Neural crest cell (in vitro differentiated cells): ENCODE data around the gene ZNF526. TPM values are rescaled to one million over a fixed set of nuclear protein-coding genes. Genes with fewer than 3 reads are reported as not detected.

ENCODE experiments used
- DNase-seq: peaks from one replicate; pipeline ENCODE4 v3.0.0; 2021; ENCODE audit warnings: low read depth, mixed read lengths, low spot score
- H3K27ac Mint-ChIP-seq: one replicate; pipeline ENCODE4 v1.8.0; 2021; ENCODE audit warnings: mild to moderate bottlenecking, mixed read lengths; ENCODE audit not compliant: unreplicated experiment
- H3K27me3 Mint-ChIP-seq: 2 replicates; pipeline ENCODE4 v1.8.0; 2021; ENCODE audit warnings: low read depth, mild to moderate bottlenecking, mixed read lengths
- H3K36me3 Mint-ChIP-seq: 2 replicates; pipeline ENCODE4 v1.8.0; 2021; ENCODE audit warnings: low read depth, mild to moderate bottlenecking, mixed read lengths
- H3K4me1 Mint-ChIP-seq: 2 replicates; pipeline ENCODE4 v1.8.0; 2021; ENCODE audit warnings: mixed read lengths
- H3K4me3 Mint-ChIP-seq: one replicate; pipeline ENCODE4 v1.8.0; 2021; ENCODE audit warnings: mild to moderate bottlenecking, mixed read lengths
- H3K9me3 Mint-ChIP-seq: 2 replicates; pipeline ENCODE4 v1.8.0; 2021; ENCODE audit warnings: mixed read lengths
- long read RNA-seq: library from polyadenylated mRNA; unstranded; transcript quantifications from one replicate; pipeline ENCODE4 v2.0.0, GENCODE V29; 2020
- total RNA-seq: library from RNA; stranded (reverse); gene quantifications from 2 replicates; pipeline ENCODE4 v1.2.1, GENCODE V29; 2021
- TF ChIP-seq, protein P1 (sequence below): fragments of 200-600 bp; sonication (generic); conservative IDR thresholded peaks from 2 replicates; pipeline ENCODE4 v1.5.0; 2021; ENCODE audit warnings: antibody characterized with exemption, mild to moderate bottlenecking

Gene ZNF526, protein sequence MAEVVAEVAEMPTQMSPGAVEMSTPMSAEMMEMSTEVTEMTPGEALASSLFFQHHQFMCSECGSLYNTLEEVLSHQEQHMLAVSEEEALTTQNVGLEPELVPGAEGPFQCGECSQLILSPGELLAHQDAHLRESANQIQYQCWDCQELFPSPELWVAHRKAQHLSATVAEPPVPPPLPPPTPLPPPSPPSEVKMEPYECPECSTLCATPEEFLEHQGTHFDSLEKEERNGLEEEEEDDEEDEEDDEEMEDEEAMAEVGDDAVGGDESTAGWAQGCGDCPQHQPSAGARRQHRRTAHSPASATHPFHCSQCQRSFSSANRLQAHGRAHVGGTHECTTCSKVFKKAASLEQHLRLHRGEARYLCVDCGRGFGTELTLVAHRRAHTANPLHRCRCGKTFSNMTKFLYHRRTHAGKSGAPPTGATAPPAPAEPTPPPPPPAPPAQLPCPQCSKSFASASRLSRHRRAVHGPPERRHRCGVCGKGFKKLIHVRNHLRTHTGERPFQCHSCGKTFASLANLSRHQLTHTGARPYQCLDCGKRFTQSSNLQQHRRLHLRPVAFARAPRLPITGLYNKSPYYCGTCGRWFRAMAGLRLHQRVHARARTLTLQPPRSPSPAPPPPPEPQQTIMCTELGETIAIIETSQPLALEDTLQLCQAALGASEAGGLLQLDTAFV
- total RNA-seq, result 18.4 and 24.2 TPM in 2 replicates
- long read RNA-seq, result 0 reads

DNA sequence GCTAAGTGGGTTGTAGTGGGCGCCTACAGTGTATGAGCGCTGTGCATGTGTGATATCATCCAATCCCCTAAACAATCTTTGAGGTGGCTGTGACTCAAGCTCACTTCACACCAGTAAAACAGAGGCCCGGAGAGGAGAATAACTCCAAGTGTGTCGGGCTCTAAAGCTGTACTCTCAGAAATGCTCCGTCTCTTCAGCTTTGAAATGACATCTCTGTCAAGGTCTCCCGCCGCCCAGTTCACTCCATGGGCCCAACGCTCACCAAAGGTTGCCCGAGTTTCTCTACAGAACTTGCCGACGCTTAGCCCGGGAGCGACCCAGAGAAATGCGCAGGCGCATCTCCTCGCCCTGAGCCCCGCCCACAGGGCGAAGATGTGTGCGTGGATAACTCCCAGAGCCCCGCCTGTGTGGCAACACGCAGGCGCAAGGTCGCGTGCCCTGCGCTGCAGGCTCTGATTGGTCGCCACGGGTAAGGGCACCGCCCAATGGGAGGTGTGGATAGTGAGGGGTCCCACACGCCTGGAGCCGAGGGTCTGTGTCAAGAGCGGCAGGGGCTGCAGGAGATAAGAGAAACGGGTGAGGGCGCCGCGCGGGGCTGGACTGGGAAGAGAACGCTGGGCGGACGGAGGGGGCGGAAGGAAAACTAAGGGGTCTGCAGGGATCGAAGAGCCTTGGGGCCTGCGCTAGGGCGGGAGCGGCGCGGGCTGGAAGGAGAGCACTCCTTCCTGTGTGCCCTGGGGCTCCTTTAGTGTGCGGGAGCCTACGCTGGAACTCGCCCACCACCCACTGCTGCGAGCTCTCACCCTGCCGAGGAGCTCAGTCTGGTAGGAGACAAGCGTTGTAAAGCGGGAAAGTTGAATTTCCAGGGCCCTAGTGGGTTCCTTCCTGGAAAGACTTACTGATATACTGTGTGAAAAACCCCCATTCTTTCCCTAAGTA lies at the start of gene ZNF526:
TSS of gene ZNF526 (plus strand) at position 501 of the 939 bp plus-strand sequence. CDS start 4,092 bp downstream, outside the sequence.
- Mint-ChIP-seq H3K27ac (peak within 1 kb of the TSS; percentile 92), H3K36me3 (peaks cover 5% of the 10 kb centered on the region), H3K27me3 (no peaks in the 10 kb centered on the region), H3K4me3 (peak within 1 kb of the TSS; percentile 94), H3K9me3 (no peaks in the 10 kb centered on the region), H3K4me1 (peaks cover 48% of the 10 kb centered on the region)
- DNase-seq, result peak; percentile 96
- TF ChIP-seq, protein P1, sequence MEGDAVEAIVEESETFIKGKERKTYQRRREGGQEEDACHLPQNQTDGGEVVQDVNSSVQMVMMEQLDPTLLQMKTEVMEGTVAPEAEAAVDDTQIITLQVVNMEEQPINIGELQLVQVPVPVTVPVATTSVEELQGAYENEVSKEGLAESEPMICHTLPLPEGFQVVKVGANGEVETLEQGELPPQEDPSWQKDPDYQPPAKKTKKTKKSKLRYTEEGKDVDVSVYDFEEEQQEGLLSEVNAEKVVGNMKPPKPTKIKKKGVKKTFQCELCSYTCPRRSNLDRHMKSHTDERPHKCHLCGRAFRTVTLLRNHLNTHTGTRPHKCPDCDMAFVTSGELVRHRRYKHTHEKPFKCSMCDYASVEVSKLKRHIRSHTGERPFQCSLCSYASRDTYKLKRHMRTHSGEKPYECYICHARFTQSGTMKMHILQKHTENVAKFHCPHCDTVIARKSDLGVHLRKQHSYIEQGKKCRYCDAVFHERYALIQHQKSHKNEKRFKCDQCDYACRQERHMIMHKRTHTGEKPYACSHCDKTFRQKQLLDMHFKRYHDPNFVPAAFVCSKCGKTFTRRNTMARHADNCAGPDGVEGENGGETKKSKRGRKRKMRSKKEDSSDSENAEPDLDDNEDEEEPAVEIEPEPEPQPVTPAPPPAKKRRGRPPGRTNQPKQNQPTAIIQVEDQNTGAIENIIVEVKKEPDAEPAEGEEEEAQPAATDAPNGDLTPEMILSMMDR, result no peak

DNA sequence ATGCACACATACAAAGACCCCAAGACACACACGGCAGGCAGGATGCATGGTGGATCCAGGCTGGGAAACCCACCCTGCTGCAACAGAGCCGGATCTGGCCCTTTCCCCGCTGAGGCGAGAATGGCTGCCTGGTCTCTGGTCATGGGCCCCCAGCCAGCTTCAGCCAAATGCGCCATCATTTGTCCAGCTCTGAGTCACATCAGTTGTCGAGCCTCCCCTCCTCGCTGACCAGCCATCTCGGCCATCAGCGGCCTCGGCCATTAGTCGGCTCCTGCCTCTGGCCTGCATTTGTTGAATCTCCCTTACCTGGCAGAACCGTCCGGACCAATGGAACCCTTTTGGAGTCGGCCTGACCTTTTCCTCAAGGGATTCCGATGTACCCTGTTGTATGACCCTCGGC lies 49.4 kb upstream of the ZNF526 start:
- TF ChIP-seq, protein P1, result no peak
- H3K27ac Mint-ChIP-seq, result no peak overlapping the region
- peaks cover 46% of the 10 kb centered on the region for H3K27me3 Mint-ChIP-seq
- no peaks in the 10 kb centered on the region for H3K9me3 Mint-ChIP-seq
- no peak overlapping the region for H3K4me3 Mint-ChIP-seq
- H3K36me3 Mint-ChIP-seq, result no peaks in the 10 kb centered on the region
- H3K4me1 Mint-ChIP-seq, result peaks cover 27% of the 10 kb centered on the region
- DNase-seq, result no peak

DNA sequence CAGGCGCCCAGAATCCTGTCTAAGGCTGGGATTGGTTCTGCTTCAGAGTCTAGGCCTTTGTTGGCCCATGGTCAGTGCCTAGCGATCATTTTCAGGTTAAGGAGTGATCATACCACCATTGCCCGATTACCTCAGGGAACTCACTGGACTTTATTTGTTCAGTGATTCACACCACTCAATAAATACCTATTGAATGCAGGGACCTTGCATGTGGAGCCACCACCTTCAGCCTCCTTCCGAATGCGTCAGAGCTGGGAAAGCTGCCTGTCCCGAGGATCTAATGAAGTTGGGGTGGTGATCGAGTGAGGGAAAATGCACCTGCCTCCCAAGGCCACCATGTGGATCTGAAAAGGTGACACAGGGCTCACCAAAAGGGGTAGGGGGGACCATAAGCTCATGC lies 47.9 kb upstream of the ZNF526 start:
- Mint-ChIP-seq H3K9me3 (no peaks in the 10 kb centered on the region), H3K36me3 (no peaks in the 10 kb centered on the region), H3K4me1 (peaks cover 34% of the 10 kb centered on the region), H3K27ac (no peak overlapping the region), H3K4me3 (no peak overlapping the region), H3K27me3 (peaks cover 49% of the 10 kb centered on the region)
- no peak for DNase-seq
- TF ChIP-seq, protein P1, result no peak

DNA sequence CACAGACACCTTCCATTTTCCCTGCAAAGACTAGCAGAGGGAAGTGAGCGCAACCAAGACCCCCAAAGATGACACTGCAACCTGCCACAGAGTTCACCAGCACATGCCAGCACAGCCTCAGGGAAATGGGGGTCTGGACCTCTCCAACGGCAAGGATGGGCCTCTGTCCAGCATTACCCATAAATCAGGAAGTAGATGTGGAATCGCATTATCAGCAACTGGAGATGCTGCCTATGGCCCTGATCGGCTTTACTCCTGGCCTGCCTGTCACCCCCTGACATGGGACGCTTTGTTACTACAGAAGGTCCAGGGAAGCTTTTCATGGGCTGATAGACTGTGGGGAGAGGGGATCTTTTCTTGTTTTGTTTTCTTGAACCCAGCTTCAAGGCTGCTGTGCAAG lies 46.4 kb upstream of the ZNF526 start:
- DNase-seq, result no peak
- Mint-ChIP-seq H3K27me3 (peaks cover 49% of the 10 kb centered on the region), H3K36me3 (no peaks in the 10 kb centered on the region), H3K27ac (no peak overlapping the region), H3K4me1 (peaks cover 34% of the 10 kb centered on the region), H3K4me3 (peak overlapping the region; percentile 71), H3K9me3 (no peaks in the 10 kb centered on the region)
- TF ChIP-seq, protein P1, result no peak

DNA sequence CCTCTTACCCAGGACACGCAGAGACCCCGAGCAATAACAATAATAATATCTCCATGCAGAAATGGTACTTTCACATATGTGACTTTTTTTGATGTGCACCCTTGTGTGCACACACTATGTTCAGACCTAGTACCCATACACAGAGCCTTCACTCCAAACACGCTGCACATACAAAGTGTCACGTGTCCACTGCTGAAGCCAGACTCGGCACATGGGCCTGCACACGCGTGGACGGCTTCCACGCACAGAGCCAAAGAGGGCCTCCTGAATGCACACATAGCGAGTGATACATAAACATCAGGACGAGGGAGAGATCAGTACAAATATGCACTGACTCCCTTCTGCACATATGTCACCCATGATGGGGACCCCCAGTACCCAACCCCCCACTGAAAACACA lies 45.9 kb upstream of the ZNF526 start:
- Mint-ChIP-seq H3K4me3 (peak overlapping the region; percentile 71), H3K4me1 (peaks cover 34% of the 10 kb centered on the region), H3K36me3 (no peaks in the 10 kb centered on the region), H3K27me3 (peaks cover 49% of the 10 kb centered on the region), H3K27ac (no peak overlapping the region), H3K9me3 (no peaks in the 10 kb centered on the region)
- DNase-seq, result no peak
- TF ChIP-seq, protein P1, result no peak
